Measurements from ENCODE around the gene LHX4.
A peak's percentile ranks its signal among the peaks of the same experiment; 100 is the strongest.

LHX4 gene

DNA sequence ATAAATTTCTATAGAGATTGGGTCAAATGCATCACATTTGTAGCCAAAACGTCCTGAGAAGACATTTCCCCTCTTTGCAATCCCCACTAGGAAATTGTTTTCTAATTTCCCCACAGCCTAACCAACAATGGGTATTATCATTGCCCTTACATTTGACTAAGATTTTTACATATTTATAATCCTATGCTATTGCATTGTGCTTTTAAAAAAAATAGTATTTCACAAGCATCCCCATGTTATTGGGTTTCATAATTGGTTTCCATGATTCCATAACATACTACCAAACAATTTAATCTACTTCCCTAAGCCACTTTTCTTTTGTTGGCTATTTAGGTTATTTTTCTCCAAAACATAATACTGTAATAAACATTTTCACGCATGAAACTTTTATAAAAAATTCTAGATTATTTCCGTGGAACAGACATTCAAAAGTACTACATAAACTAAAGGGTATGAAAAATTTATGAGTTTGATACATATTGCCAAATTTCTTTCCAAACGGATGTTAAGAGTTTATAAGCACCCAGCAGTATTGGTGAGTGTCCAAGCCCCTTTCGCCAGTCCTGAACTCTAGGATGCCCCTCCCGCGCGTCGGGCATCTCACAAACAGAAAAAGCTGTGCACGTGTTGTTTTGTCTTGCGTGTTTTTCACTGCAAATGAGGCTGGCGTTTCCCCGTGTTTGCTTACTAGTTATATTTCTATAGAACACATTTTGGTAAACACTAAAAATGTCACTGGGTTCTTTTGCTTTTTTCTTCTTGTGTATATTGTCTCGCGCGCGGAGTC lies 2.0 kb upstream of the LHX4 start:
- TF ChIP-seq EZH2 (IDR thresholded peaks at IDR 0.05) (no peak), FOXP2 (optimal IDR thresholded peaks at IDR 0.05; ENCODE audit: control extremely low read depth, extremely low read length, insufficient read depth) (no peak), POLR2AphosphoS5 (IDR thresholded peaks at IDR 0.05; ENCODE audit: borderline replicate concordance, low read depth, low read length) (no peak)
- Histone ChIP-seq H3K27ac (no peak overlapping the region), H3K4me3 (no peak overlapping the region), H3K9ac (ENCODE audit: insufficient read length) (no peak overlapping the region), H3K9me3 (ENCODE audit: low read depth, low read length) (no peaks in the 10 kb centered on the region), H3K36me3 (ENCODE audit: insufficient read depth, low read length) (no peaks in the 10 kb centered on the region)
- no peak for DNase-seq (ENCODE audit: low read depth, low spot score)

GRCh38 chr1:180228648-180229482 lies 1.2 kb upstream of the LHX4 start:
- TF ChIP-seq EZH2 (IDR thresholded peaks at IDR 0.05) (no peak), POLR2AphosphoS5 (IDR thresholded peaks at IDR 0.05; ENCODE audit: borderline replicate concordance, low read depth, low read length) (no peak), FOXP2 (optimal IDR thresholded peaks at IDR 0.05; ENCODE audit: control extremely low read depth, extremely low read length, insufficient read depth) (no peak)
- Histone ChIP-seq H3K4me3 (peak overlapping the region; percentile 86), H3K27ac (no peak overlapping the region), H3K9me3 (ENCODE audit: low read depth, low read length) (no peaks in the 10 kb centered on the region), H3K36me3 (ENCODE audit: insufficient read depth, low read length) (no peaks in the 10 kb centered on the region), H3K9ac (ENCODE audit: insufficient read length) (no peak overlapping the region)
- no peak for DNase-seq (ENCODE audit: low read depth, low spot score)

DNA sequence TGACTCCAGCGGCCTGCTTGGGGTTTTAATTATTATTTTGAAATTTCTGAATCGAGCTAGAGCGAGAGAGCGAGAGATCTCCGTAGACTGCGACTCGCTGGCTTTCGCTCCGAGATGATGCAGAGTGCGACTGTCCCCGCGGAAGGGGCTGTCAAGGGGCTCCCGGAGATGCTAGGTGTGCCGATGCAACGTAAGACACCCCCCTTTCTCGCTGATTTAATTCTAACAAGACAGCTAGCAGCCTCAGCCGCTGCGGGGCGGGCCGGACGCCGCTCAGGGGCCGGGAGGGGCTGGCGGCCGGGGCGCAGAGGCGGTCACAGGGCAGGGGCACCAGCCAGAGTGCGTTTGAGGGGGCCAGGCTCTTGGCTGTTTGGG lies 339 bp downstream of the LHX4 start:
- Histone ChIP-seq H3K4me3 (peak overlapping the region; percentile 86), H3K27ac (no peak overlapping the region), H3K9me3 (ENCODE audit: low read depth, low read length) (no peaks in the 10 kb centered on the region), H3K9ac (ENCODE audit: insufficient read length) (no peak overlapping the region), H3K36me3 (ENCODE audit: insufficient read depth, low read length) (no peaks in the 10 kb centered on the region)
- no peak for DNase-seq (ENCODE audit: low read depth, low spot score)
- TF ChIP-seq EZH2 (IDR thresholded peaks at IDR 0.05) (no peak), POLR2AphosphoS5 (IDR thresholded peaks at IDR 0.05; ENCODE audit: borderline replicate concordance, low read depth, low read length) (no peak), FOXP2 (optimal IDR thresholded peaks at IDR 0.05; ENCODE audit: control extremely low read depth, extremely low read length, insufficient read depth) (no peak)

- H3K27ac ChIP-seq = no peak overlapping the region
- H3K4me3 ChIP-seq = peak overlapping the region; percentile 86
- no peaks in the 10 kb centered on the region for H3K36me3 ChIP-seq (ENCODE audit: insufficient read depth, low read length)
- H3K9ac ChIP-seq (ENCODE audit: insufficient read length) = no peak overlapping the region
- H3K9me3 ChIP-seq (ENCODE audit: low read depth, low read length) = no peaks in the 10 kb centered on the region
- TF ChIP-seq FOXP2 (optimal IDR thresholded peaks at IDR 0.05; ENCODE audit: control extremely low read depth, extremely low read length, insufficient read depth) = no peak
- TF ChIP-seq EZH2 (IDR thresholded peaks at IDR 0.05) = no peak
- no peak for TF ChIP-seq POLR2AphosphoS5 (IDR thresholded peaks at IDR 0.05; ENCODE audit: borderline replicate concordance, low read depth, low read length)
- no peak for DNase-seq (ENCODE audit: low read depth, low spot score)
Observed at GRCh38 chr1:180230791-180231505, 884 bp downstream of the LHX4 start.

- no peak overlapping the region for H3K27ac ChIP-seq
- no peaks in the 10 kb centered on the region for H3K36me3 ChIP-seq (ENCODE audit: insufficient read depth, low read length)
- no peaks in the 10 kb centered on the region for H3K9me3 ChIP-seq (ENCODE audit: low read depth, low read length)
- H3K4me3 ChIP-seq = peak overlapping the region; percentile 86
- H3K9ac ChIP-seq (ENCODE audit: insufficient read length) = no peak overlapping the region
- DNase-seq (ENCODE audit: low read depth, low spot score) = no peak
- TF ChIP-seq POLR2AphosphoS5 (IDR thresholded peaks at IDR 0.05; ENCODE audit: borderline replicate concordance, low read depth, low read length) = no peak
Observed at GRCh38 chr1:180231506-180231921, 1.4 kb downstream of the LHX4 start.

DNA sequence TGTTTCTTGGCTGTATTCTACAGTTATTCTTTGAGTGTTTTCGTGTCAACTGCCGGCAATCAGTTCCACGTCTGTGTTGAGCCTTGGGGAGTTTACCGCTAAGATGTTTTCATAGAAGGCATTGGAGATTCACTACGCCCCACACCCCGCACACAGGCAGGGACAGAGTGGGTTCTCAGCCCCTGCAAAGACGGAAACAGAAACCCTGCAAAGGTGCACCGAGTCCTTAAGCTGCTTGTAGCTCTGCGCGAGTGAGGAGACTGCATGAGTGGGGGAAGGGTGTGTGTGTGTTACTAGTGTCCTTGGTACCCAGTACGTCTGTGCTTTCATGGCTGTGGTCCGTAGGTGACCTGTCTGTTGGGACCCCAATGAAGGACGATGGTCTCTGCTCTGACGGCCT lies 1.9 kb downstream of the LHX4 start:
- no peaks in the 10 kb centered on the region for H3K36me3 ChIP-seq (ENCODE audit: insufficient read depth, low read length)
- no peak overlapping the region for H3K27ac ChIP-seq
- H3K4me3 ChIP-seq = peak overlapping the region; percentile 86
- no peaks in the 10 kb centered on the region for H3K9me3 ChIP-seq (ENCODE audit: low read depth, low read length)
- no peak for DNase-seq (ENCODE audit: low read depth, low spot score)
- H3K9ac ChIP-seq (ENCODE audit: insufficient read length) = no peak overlapping the region
- TF ChIP-seq FOXP2 (optimal IDR thresholded peaks at IDR 0.05; ENCODE audit: control extremely low read depth, extremely low read length, insufficient read depth) = no peak
- TF ChIP-seq EZH2 (IDR thresholded peaks at IDR 0.05) = no peak
- TF ChIP-seq POLR2AphosphoS5 (IDR thresholded peaks at IDR 0.05; ENCODE audit: borderline replicate concordance, low read depth, low read length) = no peak

DNA sequence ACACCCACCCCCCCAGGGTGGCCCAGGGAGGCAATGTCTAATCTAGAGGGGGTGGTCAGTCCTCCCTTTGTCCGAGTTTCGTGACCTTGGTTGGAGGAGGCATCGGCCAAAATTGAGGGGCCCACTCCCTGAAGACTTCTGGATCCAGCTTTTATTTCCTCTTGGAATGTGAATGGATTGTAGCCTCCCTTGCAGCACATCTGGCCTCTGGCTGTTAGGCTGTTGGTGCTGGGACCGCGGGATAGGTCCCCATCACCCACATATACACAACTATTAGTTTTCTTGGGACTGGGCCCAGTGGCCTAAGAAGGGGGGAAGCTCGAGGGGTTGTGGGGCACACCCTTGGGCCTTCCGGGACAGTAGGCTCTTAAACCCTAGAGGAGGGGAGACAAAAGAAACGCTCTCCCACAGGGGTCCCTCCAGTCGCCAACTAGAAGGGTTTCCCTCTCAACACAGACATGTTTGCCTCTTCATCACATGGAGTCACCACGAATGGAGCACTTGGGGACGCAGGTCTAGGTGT lies 2.5 kb downstream of the LHX4 start:
- H3K27ac ChIP-seq = no peak overlapping the region
- DNase-seq (ENCODE audit: low read depth, low spot score) = no peak
- no peaks in the 10 kb centered on the region for H3K36me3 ChIP-seq (ENCODE audit: insufficient read depth, low read length)
- H3K4me3 ChIP-seq = no peak overlapping the region
- H3K9me3 ChIP-seq (ENCODE audit: low read depth, low read length) = no peaks in the 10 kb centered on the region
- H3K9ac ChIP-seq (ENCODE audit: insufficient read length) = no peak overlapping the region
- TF ChIP-seq POLR2AphosphoS5 (IDR thresholded peaks at IDR 0.05; ENCODE audit: borderline replicate concordance, low read depth, low read length) (no peak), EZH2 (IDR thresholded peaks at IDR 0.05) (no peak), FOXP2 (optimal IDR thresholded peaks at IDR 0.05; ENCODE audit: control extremely low read depth, extremely low read length, insufficient read depth) (no peak)

Data from SK-N-MC (cell line).